ENCODE results near the gene IBA57. TPM values are rescaled to one million over a fixed set of nuclear protein-coding genes. Genes with fewer than 3 reads are reported as not detected.
A peak's percentile ranks its signal among the peaks of the same experiment; 100 is the strongest.

The IBA57 gene
- total RNA-seq, 4 donors from 2014 or later = 3.7 to 11.8 (median 6.6) TPM

DNA sequence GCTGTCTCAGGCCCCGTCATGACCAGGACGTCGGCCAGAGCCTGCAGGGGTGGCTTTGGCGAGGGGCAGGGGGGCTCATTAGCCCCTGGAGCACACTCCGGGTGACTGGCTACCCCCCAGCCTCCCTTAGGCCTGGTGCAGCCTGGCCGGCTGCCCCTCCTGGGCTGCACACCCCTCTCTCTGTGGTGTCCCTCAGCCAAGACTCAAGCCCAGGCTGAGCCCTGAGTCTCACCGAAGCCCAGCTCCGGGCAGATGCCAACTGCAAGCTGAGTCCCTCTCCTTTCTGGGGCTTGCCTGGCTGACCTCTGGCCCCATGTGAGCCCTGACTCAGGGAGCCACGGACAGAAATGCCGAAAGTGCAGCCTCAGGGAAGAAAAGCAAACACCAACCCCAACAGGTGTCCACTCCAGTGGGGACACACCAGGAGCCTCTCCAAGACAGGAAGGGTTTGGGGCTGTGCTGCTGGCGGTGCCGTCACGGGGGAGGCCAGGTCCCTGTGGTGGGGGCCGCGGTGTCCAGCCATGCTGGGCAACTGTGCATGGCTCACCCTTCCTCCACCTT is 5.3 kb upstream of the IBA57 start:
- H3K4me3 ChIP-seq = no peak overlapping the region
- TF ChIP-seq POLR2AphosphoS5 (IDR thresholded peaks at IDR 0.05) (no peak), EP300 (IDR thresholded peaks at IDR 0.05) (no peak), POLR2A (IDR thresholded peaks at IDR 0.05; ENCODE audit: low read depth) (no peak)
- TF ChIP-seq, protein P1, sequence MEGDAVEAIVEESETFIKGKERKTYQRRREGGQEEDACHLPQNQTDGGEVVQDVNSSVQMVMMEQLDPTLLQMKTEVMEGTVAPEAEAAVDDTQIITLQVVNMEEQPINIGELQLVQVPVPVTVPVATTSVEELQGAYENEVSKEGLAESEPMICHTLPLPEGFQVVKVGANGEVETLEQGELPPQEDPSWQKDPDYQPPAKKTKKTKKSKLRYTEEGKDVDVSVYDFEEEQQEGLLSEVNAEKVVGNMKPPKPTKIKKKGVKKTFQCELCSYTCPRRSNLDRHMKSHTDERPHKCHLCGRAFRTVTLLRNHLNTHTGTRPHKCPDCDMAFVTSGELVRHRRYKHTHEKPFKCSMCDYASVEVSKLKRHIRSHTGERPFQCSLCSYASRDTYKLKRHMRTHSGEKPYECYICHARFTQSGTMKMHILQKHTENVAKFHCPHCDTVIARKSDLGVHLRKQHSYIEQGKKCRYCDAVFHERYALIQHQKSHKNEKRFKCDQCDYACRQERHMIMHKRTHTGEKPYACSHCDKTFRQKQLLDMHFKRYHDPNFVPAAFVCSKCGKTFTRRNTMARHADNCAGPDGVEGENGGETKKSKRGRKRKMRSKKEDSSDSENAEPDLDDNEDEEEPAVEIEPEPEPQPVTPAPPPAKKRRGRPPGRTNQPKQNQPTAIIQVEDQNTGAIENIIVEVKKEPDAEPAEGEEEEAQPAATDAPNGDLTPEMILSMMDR (IDR thresholded peaks at IDR 0.05) = no peak
- no peak for DNase-seq (ENCODE audit: extremely low spot score)
- no peaks in the 10 kb centered on the region for H3K36me3 ChIP-seq
- WGBS = 78% methylated on average over 11 of the region's 15 CpGs
- no peak overlapping the region for H3K27ac ChIP-seq (replicated peaks in 1 of 4)
- intact Hi-C loops (cut with DNase I) = no loop called here
- H3K27me3 ChIP-seq = peaks cover 0 to 22% (median 5%) of the 10 kb centered on the region in 4 donors
- H3K9me3 ChIP-seq = no peaks in the 10 kb centered on the region
- H3K4me1 ChIP-seq = peaks cover 37 to 73% (median 59%) of the 10 kb centered on the region in 4 donors

DNA sequence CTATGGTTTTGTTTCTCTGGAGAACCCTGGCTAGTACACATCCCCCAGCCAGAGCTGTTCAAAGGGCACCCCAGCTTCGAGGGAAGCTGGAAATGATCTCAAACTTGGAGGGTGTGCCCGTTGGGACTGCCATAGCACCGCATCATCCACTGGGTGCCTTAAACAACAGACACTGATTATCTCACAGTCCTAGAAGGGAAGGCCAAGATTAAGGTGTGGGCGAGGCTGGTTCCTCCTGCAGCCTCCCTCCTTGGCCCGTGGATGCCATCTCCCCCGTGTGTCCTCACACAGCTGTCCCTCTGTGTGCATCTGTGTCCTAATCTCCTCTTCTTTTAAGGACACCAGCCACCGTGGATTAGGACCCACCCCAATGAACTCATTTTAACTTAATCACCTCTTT is 4.2 kb upstream of the IBA57 start:
- H3K27ac ChIP-seq (replicated peaks in 1 of 4) = peak overlapping the region; percentile 65 to 100 (median 83)
- no peak for DNase-seq (ENCODE audit: extremely low spot score)
- intact Hi-C loops (cut with DNase I) = no loop called here

DNA sequence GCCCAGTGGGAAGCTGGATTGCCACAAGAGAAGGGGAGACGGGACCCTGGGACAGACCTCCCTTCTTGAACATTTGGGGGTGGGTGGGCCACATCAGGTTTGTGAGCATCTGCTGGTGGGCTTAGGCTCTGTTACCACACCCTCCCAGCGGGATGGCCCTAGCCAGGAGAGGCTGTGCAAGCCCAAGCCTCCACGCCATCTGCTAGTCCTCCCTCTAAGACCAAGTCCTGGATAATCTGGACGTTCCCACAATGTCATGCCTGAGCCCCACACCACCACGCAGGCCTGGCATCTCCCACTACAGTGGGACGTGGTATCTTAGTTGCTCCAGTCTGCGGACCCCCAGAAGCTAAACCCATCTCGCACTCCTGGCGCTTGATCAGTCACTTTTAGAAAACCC is 3.7 kb upstream of the IBA57 start:
- no peak for DNase-seq (ENCODE audit: extremely low spot score)
- Histone ChIP-seq H3K36me3 (no peaks in the 10 kb centered on the region), H3K27ac (replicated peaks in 1 of 4) (peak overlapping the region; percentile 65 to 100 (median 83)), H3K4me3 (no peak overlapping the region), H3K4me1 (peaks cover 40 to 72% (median 63%) of the 10 kb centered on the region in 4 donors), H3K9me3 (no peaks in the 10 kb centered on the region), H3K27me3 (peaks cover 0 to 22% (median 5%) of the 10 kb centered on the region in 4 donors)
- WGBS = 88% methylated on average over 6 of the region's 9 CpGs
- TF ChIP-seq, protein P1 (IDR thresholded peaks at IDR 0.05) = no peak
- TF ChIP-seq POLR2A (IDR thresholded peaks at IDR 0.05; ENCODE audit: low read depth) = no peak
- TF ChIP-seq POLR2AphosphoS5 (IDR thresholded peaks at IDR 0.05) = no peak
- no peak for TF ChIP-seq EP300 (IDR thresholded peaks at IDR 0.05)
- intact Hi-C loops (cut with DNase I) = no loop called here

More for the DNA sequence above, 4.2 kb upstream of the IBA57 start:
- H3K36me3 ChIP-seq = no peaks in the 10 kb centered on the region
- peaks cover 0 to 22% (median 5%) of the 10 kb centered on the region in 4 donors for H3K27me3 ChIP-seq
- 50% methylated on average over 6 of the region's 7 CpGs for WGBS
- no peaks in the 10 kb centered on the region for H3K9me3 ChIP-seq
- H3K4me1 ChIP-seq = peaks cover 37 to 72% (median 61%) of the 10 kb centered on the region in 4 donors
- no peak for TF ChIP-seq POLR2A (IDR thresholded peaks at IDR 0.05; ENCODE audit: low read depth)
- TF ChIP-seq, protein P1 (IDR thresholded peaks at IDR 0.05) = no peak
- no peak overlapping the region for H3K4me3 ChIP-seq

DNA sequence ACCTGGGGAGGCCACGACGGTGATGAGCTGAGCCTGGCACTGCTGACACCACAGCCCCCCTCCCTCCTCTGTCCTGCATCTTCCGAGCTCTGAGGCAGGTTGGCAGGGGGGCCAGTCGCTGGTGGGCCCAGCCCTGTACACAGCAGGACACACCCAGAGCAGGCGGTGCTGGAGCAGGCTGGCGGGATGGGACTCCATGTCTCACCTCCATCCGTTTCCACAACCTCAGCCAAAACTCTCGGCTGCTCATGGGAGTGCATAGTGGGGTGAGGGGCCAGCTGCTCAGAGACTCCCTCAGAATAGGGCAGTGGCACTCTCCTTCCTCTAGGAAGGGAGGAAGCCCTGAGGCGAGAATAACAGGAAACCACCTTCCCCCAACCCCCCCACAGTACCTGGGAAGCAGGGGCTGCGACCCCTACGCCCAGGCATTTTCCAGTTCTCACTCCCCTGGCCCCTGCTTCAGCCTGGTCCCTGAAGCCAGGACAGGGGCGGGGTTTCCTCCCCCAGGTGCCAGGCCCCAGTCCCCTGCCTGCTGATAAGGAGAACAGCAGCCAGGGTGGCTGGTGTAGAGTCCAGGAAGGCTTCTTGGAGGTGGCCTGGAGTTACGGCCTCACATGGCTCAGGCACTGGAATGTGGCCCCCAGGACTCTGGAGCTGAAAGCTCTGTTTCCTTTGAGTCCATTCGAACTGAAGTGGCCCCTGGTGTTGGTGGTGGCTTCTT is 3.2 kb upstream of the IBA57 start:
- intact Hi-C loops (cut with DNase I) = no loop called here
- WGBS = 41% methylated on average over 10 of the region's 14 CpGs

More for the DNA sequence above, 3.2 kb upstream of the IBA57 start:
- Histone ChIP-seq H3K36me3 (no peaks in the 10 kb centered on the region), H3K27ac (replicated peaks in 1 of 4) (peak overlapping the region; percentile 65 to 100 (median 83)), H3K27me3 (peaks cover 0 to 22% (median 5%) of the 10 kb centered on the region in 4 donors), H3K9me3 (no peaks in the 10 kb centered on the region), H3K4me3 (peak overlapping the region in 1 of 4 donors; percentile 20), H3K4me1 (peaks cover 46 to 70% (median 64%) of the 10 kb centered on the region in 4 donors)
- DNase-seq (ENCODE audit: extremely low spot score) = no peak
- TF ChIP-seq POLR2AphosphoS5 (IDR thresholded peaks at IDR 0.05) (peak; percentile 22 to 34), POLR2A (IDR thresholded peaks at IDR 0.05; ENCODE audit: low read depth) (no peak)
- TF ChIP-seq, protein P1 (IDR thresholded peaks at IDR 0.05) = no peak

All from esophagus muscularis mucosa (tissue), 4 donors.